ENCODE data around the gene NRDC.

GRCh38 chr1:51754666-51755065 is 123.9 kb downstream of the NRDC start:
- no peak for TF ChIP-seq CTCF (IDR thresholded peaks at IDR 0.05)
- no peak for TF ChIP-seq POLR2AphosphoS5 (IDR thresholded peaks at IDR 0.05)
